A673 (cell line): Measurements from ENCODE around the gene CYP4A11.

ENCODE experiments used
- EZH2 ChIP-seq: fragments of 200-600 bp; sonication (generic); IDR thresholded peaks from 2 replicates; pipeline ENCODE4 v1.6.1; 2017; ENCODE audit warnings: borderline replicate concordance, low read depth, mild to moderate bottlenecking, mixed read lengths, antibody characterized with exemption, low read length; ENCODE audit not compliant: poor library complexity, severe bottlenecking
- TF ChIP-seq, protein P1 (sequence below): fragments of 300-800, 200-600 bp; sonication (generic); conservative IDR thresholded peaks from 2 replicates; pipeline ENCODE4 v1.5.1; 2017; ENCODE audit warnings: low read depth, mild to moderate bottlenecking, antibody characterized with exemption, low read length, moderate library complexity, mixed read lengths

DNA sequence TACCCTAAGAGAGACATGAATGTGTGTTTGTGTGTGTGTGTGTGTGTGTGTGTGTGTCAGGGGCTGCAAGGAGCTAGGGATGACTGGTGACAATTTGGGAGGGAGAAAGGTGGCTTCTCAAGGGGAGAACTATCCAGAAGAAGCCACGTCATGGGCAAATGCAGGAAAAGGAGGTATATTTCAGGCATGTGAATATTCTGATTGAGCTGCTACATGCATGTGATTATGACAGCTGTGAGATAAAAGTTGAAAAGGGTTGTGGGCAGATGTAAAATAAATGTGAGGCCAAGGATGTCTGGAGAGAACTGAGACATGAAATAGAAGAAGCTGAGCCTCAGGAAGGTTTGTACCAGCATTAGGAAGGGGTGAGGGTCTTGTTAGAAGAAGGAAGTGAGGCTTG is 4.5 kb downstream of the CYP4A11 start:
- TF ChIP-seq, protein P1, sequence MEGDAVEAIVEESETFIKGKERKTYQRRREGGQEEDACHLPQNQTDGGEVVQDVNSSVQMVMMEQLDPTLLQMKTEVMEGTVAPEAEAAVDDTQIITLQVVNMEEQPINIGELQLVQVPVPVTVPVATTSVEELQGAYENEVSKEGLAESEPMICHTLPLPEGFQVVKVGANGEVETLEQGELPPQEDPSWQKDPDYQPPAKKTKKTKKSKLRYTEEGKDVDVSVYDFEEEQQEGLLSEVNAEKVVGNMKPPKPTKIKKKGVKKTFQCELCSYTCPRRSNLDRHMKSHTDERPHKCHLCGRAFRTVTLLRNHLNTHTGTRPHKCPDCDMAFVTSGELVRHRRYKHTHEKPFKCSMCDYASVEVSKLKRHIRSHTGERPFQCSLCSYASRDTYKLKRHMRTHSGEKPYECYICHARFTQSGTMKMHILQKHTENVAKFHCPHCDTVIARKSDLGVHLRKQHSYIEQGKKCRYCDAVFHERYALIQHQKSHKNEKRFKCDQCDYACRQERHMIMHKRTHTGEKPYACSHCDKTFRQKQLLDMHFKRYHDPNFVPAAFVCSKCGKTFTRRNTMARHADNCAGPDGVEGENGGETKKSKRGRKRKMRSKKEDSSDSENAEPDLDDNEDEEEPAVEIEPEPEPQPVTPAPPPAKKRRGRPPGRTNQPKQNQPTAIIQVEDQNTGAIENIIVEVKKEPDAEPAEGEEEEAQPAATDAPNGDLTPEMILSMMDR = no peak
- no peak for TF ChIP-seq EZH2
